ENCODE data around the gene NSUN2.

NSUN2 gene

GRCh38 chr5:6606884-6607558, 25.8 kb downstream of the NSUN2 start:
- in situ Hi-C loops (cut with MboI; ENCODE audit: low sequenced_read_pairs) = no loop called here

- in situ Hi-C loops (cut with MboI; ENCODE audit: low sequenced_read_pairs) = no loop called here
These were observed 27.9 kb downstream of the NSUN2 start for GRCh38 chr5:6604946-6605345.

- in situ Hi-C loops (cut with MboI; ENCODE audit: low sequenced_read_pairs) = no loop called here
These were observed 28.5 kb downstream of the NSUN2 start for GRCh38 chr5:6604341-6604740.

- in situ Hi-C loops (cut with MboI; ENCODE audit: low sequenced_read_pairs) = no loop called here
These were observed 29.2 kb downstream of the NSUN2 start for GRCh38 chr5:6603643-6604042.

- in situ Hi-C loops (cut with MboI; ENCODE audit: low sequenced_read_pairs) = no loop called here
These were observed 30.4 kb downstream of the NSUN2 start for GRCh38 chr5:6602441-6602840.

- in situ Hi-C loops (cut with MboI; ENCODE audit: low sequenced_read_pairs) = no loop called here
These were observed 31.0 kb downstream of the NSUN2 start for GRCh38 chr5:6601816-6602215.

GRCh38 chr5:6601271-6601670, 31.6 kb downstream of the NSUN2 start:
- in situ Hi-C loops (cut with MboI; ENCODE audit: low sequenced_read_pairs) = no loop called here

GRCh38 chr5:6599739-6600138, 33.1 kb downstream of the NSUN2 start:
- in situ Hi-C loops (cut with MboI; ENCODE audit: low sequenced_read_pairs) = no loop called here

GRCh38 chr5:6598351-6598900, 34.4 kb downstream of the NSUN2 start:
- in situ Hi-C loops (cut with MboI; ENCODE audit: low sequenced_read_pairs) = no loop called here

GRCh38 chr5:6597557-6597956, 35.3 kb downstream of the NSUN2 start:
- in situ Hi-C loops (cut with MboI; ENCODE audit: low sequenced_read_pairs) = no loop called here

GRCh38 chr5:6596388-6596787, 36.5 kb downstream of the NSUN2 start:
- in situ Hi-C loops (cut with MboI; ENCODE audit: low sequenced_read_pairs) = no loop called here

- in situ Hi-C loops (cut with MboI; ENCODE audit: low sequenced_read_pairs) = no loop called here
These were observed 37.4 kb downstream of the NSUN2 start for GRCh38 chr5:6595405-6595804.

GRCh38 chr5:6594066-6594465, 38.8 kb downstream of the NSUN2 start:
- in situ Hi-C loops (cut with MboI; ENCODE audit: low sequenced_read_pairs) = no loop called here

- in situ Hi-C loops (cut with MboI; ENCODE audit: low sequenced_read_pairs) = no loop called here
These were observed 39.5 kb downstream of the NSUN2 start for GRCh38 chr5:6593148-6594016.

GRCh38 chr5:6592601-6593000, 40.2 kb downstream of the NSUN2 start:
- in situ Hi-C loops (cut with MboI; ENCODE audit: low sequenced_read_pairs) = no loop called here

- in situ Hi-C loops (cut with MboI; ENCODE audit: low sequenced_read_pairs) = no loop called here
These were observed 41.1 kb downstream of the NSUN2 start for GRCh38 chr5:6591671-6592288.

- in situ Hi-C loops (cut with MboI; ENCODE audit: low sequenced_read_pairs) = no loop called here
These were observed 42.3 kb downstream of the NSUN2 start for GRCh38 chr5:6590581-6590980.

- in situ Hi-C loops (cut with MboI; ENCODE audit: low sequenced_read_pairs) = no loop called here
These were observed 45.7 kb downstream of the NSUN2 start for GRCh38 chr5:6587171-6587570.

- in situ Hi-C loops (cut with MboI; ENCODE audit: low sequenced_read_pairs) = no loop called here
These were observed 46.2 kb downstream of the NSUN2 start for GRCh38 chr5:6586647-6587042.

GRCh38 chr5:6585939-6586646, 46.8 kb downstream of the NSUN2 start:
- in situ Hi-C loops (cut with MboI; ENCODE audit: low sequenced_read_pairs) = no loop called here

GRCh38 chr5:6585168-6585567, 47.7 kb downstream of the NSUN2 start:
- in situ Hi-C loops (cut with MboI; ENCODE audit: low sequenced_read_pairs) = no loop called here
